HEK293 (cell line): ENCODE results near the gene SLC2A2.

ENCODE experiments used
- SETDB1 ChIP-seq: IDR thresholded peaks from one replicate; pipeline ENCODE4 v1.6.1; 2017; ENCODE audit warnings: mild to moderate bottlenecking, low read length, moderate library complexity, mixed read lengths; ENCODE audit not compliant: insufficient read length
- ZNF423 ChIP-seq: fragments of 450-650 bp; formaldehyde crosslinking; IDR thresholded peaks from 2 replicates; pipeline ENCODE4 v1.5.1; 2016; ENCODE audit warnings: missing biosample characterization, missing genetic modification characterization

DNA sequence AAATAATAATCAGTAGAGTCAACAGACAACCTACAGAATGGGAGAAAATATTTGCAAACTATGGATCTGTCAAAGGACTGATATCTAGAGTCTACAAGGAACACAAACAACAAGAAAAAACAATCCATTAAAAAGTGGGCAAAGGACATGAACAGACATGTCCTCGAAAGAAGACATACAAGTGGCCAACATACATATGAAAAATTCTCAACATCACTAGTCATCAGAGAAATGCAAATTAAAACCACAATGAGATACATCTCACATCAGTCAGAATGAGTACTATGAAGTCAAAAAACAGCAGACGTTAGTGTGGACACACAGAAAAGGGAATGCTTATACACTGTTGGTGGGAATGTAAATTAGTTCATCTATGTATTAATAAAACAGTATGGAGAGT is 33.7 kb downstream of the SLC2A2 start:
- TF ChIP-seq SETDB1 (no peak), ZNF423 (no peak)
